Measurements from ENCODE around the gene DCAF5.
"Not testable (repeated sequence)": the region's sequence is repeated elsewhere in the genome, so short reads cannot be mapped to it uniquely, and the experiment has no call there.

Gene DCAF5

GRCh38 chr14:69152902-69153151, at the start of gene DCAF5:
Gene DCAF5 (minus strand): TSS chr14:69153119. CDS start chr14:69152978, 141 bp downstream.
- DNase-seq, result peak; percentile 87

- DNase-seq, result no peak
These were observed 46.9 kb upstream of the DCAF5 start for GRCh38 chr14:69199786-69200185.

- no peak for DNase-seq
These were observed 40.8 kb upstream of the DCAF5 start for GRCh38 chr14:69193721-69194120.

- DNase-seq, result peak; percentile 47
These were observed 38.6 kb upstream of the DCAF5 start, which contains the start of gene EXD2 for GRCh38 chr14:69191340-69192111. Gene EXD2 (plus strand): TSS chr14:69191498. CDS start chr14:69209471, 17,973 bp downstream.

GRCh38 chr14:69190191-69190590, 37.3 kb upstream of the DCAF5 start:
- no peak for DNase-seq

GRCh38 chr14:69183735-69184134, 30.8 kb upstream of the DCAF5 start:
- no peak for DNase-seq

GRCh38 chr14:69182580-69182979, 29.7 kb upstream of the DCAF5 start:
- not testable (repeated sequence) for DNase-seq

- DNase-seq, result no peak
These were observed 28.6 kb upstream of the DCAF5 start for GRCh38 chr14:69181491-69181890.

GRCh38 chr14:69175130-69175529, 22.2 kb upstream of the DCAF5 start:
- DNase-seq, result no peak

GRCh38 chr14:69171569-69171968, 18.6 kb upstream of the DCAF5 start:
- no peak for DNase-seq

GRCh38 chr14:69170839-69171238, 17.9 kb upstream of the DCAF5 start:
- no peak for DNase-seq

- not testable (repeated sequence) for DNase-seq
These were observed 12.9 kb upstream of the DCAF5 start for GRCh38 chr14:69165787-69166186.

- no peak for DNase-seq
These were observed 8.7 kb upstream of the DCAF5 start for GRCh38 chr14:69161590-69161989.

- DNase-seq, result no peak
These were observed 3.3 kb upstream of the DCAF5 start for GRCh38 chr14:69156224-69156623.

GRCh38 chr14:69154779-69155178, 1.9 kb upstream of the DCAF5 start:
- no peak for DNase-seq

- DNase-seq, result no peak
These were observed 953 bp upstream of the DCAF5 start for GRCh38 chr14:69153873-69154270.

- DNase-seq, result no peak
These were observed 393 bp upstream of the DCAF5 start for GRCh38 chr14:69153152-69153872.

GRCh38 chr14:69152181-69152901, 578 bp downstream of the DCAF5 start:
- no peak for DNase-seq

- peak; percentile 72 for DNase-seq
These were observed 1.3 kb downstream of the DCAF5 start for GRCh38 chr14:69151458-69152180.

GRCh38 chr14:69149461-69150244, 3.3 kb downstream of the DCAF5 start:
- no peak for DNase-seq

- no peak for DNase-seq
These were observed 10.8 kb downstream of the DCAF5 start for GRCh38 chr14:69142101-69142500.

GRCh38 chr14:69141550-69141949, 11.4 kb downstream of the DCAF5 start:
- DNase-seq, result no peak

Data from activated CD4-positive, alpha-beta T cell treated with anti-CD3 and anti-CD28 coated beads for 1 hour (primary cell).